ENCODE results near the gene AFP.

AFP gene

GRCh38 chr4:73411731-73412414, 24.1 kb upstream of the AFP start:
- H3K27ac ChIP-seq, result no peak overlapping the region
- no peak for DNase-seq (ENCODE audit: low spot score)
- CTCF ChIA-PET, result no interaction called here
- POLR2A ChIA-PET (ENCODE audit: low non-redundant PET), result no interaction called here
- no peak for TF ChIP-seq CTCF (conservative IDR thresholded peaks at IDR 0.05; ENCODE audit: low read depth)

GRCh38 chr4:73413294-73413755, 22.7 kb upstream of the AFP start:
- no peak overlapping the region for H3K27ac ChIP-seq
- no peak for TF ChIP-seq CTCF (conservative IDR thresholded peaks at IDR 0.05; ENCODE audit: low read depth)
- ChIA-PET CTCF (interaction anchor here (0.6 kb wide), 1 partner anchor 187 kb away, joined by 4 read pairs; no protein-coding TSS in a partner anchor), POLR2A (ENCODE audit: low non-redundant PET) (no interaction called here)
- DNase-seq (ENCODE audit: low spot score), result no peak

- DNase-seq (ENCODE audit: low spot score), result no peak
- TF ChIP-seq CTCF (conservative IDR thresholded peaks at IDR 0.05; ENCODE audit: low read depth), result no peak
- H3K27ac ChIP-seq, result no peak overlapping the region
- ChIA-PET CTCF (no interaction called here), POLR2A (ENCODE audit: low non-redundant PET) (no interaction called here)
These were observed 21.1 kb upstream of the AFP start for GRCh38 chr4:73414936-73415271.

GRCh38 chr4:73415807-73416238, 20.2 kb upstream of the AFP start:
- TF ChIP-seq CTCF (conservative IDR thresholded peaks at IDR 0.05; ENCODE audit: low read depth), result no peak
- ChIA-PET POLR2A (ENCODE audit: low non-redundant PET) (no interaction called here), CTCF (no interaction called here)
- no peak for DNase-seq (ENCODE audit: low spot score)
- H3K27ac ChIP-seq, result no peak overlapping the region

- TF ChIP-seq CTCF (conservative IDR thresholded peaks at IDR 0.05; ENCODE audit: low read depth), result no peak
- CTCF ChIA-PET, result no interaction called here
- POLR2A ChIA-PET (ENCODE audit: low non-redundant PET), result no interaction called here
- no peak for DNase-seq (ENCODE audit: low spot score)
- no peak overlapping the region for H3K27ac ChIP-seq
These were observed 19.5 kb upstream of the AFP start for GRCh38 chr4:73416423-73417087.

GRCh38 chr4:73417342-73417741, 18.7 kb upstream of the AFP start:
- ChIA-PET POLR2A (ENCODE audit: low non-redundant PET) (no interaction called here), CTCF (interaction anchor here (0.6 kb wide), 1 partner anchor 262 kb away, joined by 4 read pairs; no protein-coding TSS in a partner anchor)
- DNase-seq (ENCODE audit: low spot score), result no peak
- no peak for TF ChIP-seq CTCF (conservative IDR thresholded peaks at IDR 0.05; ENCODE audit: low read depth)
- H3K27ac ChIP-seq, result no peak overlapping the region

Data from RWPE1 (cell line).